Nucleus accumbens (tissue), 56 donors: ENCODE results near the gene SMAD3.
"Not testable (repeated sequence)": the region's sequence is repeated elsewhere in the genome, so short reads cannot be mapped to it uniquely, and the experiment has no call there.

Experiments used
- DNase-seq, 56 donors: peaks; one replicate each; lab custom pipeline; 2025; lab: John Stamatoyannopoulos, UW

The SMAD3 gene

DNA sequence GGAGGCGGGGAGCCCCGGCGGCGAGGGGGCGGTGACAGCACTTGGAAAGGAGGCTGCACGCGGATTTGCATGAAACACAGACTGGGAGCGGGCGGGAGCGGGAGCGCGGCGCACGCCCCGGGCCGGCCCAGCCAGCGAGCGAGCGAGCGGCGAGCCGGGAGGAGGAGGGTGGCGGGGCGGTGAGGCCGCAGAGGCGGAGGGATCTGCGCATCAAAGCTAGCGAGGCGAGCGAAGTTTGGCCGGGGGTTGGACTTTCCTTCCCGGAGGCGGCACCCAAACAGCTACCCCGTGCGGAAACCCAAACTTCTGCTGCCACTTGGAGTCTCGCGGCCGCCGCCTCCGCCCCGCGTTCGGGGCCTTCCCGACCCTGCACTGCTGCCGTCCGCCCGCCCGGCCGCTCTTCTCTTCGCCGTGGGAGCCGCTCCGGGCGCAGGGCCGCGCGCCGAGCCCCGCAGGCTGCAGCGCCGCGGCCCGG is at the start of gene SMAD3:
SMAD3 (plus strand) TSS at position 72 of the 475 bp plus-strand sequence. CDS start 553 bp downstream, outside the sequence.
- DNase-seq, result peak in 47 of 56 donors; percentile 21 to 87 (median 71)

- no peak for DNase-seq
Measured at GRCh38 chr15:67017311-67017710, 48.1 kb upstream of the SMAD3 start.

DNA sequence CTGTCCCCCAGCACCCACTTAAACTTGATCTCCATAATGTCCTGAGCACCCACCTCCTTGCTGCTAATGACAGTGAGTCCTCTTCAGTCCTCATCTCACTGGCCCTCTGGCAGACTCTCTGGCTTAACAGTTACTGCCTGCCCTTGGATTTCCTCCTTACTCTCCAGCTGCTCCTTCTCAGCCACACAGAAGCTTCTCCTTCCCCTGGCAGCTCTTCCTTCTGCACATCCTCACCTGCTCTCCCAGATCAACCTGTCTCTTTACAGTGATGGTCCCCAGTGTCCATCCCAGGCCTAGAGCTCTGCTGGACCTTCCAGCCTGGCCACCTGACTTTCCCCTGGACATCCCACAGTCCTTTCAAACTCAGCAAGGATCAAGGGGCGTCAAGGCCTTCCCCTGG is 47.4 kb upstream of the SMAD3 start:
- DNase-seq, result no peak

DNA sequence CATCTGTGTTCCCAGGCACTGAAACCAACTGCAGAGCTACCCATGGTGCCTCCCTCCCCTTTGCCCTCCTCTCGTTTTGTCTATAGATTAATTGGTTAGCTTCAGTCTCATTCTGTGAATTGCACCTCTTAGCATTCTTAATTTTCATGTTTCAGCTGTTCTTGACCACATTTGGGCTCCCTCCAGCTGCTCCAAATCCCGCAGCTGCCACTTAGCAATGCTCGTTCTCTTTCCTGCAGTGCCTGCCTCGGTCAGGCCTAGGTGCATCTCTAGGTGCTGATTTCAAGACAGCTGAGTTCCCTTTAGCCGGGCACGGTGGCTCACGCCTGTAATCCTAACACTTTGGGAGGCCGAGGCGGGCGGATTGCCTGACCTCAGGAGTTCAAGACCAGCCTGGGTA is 47.0 kb upstream of the SMAD3 start:
- DNase-seq, result no peak

- no peak for DNase-seq
Measured at GRCh38 chr15:67019069-67019468, 46.3 kb upstream of the SMAD3 start.

GRCh38 chr15:67019884-67020520 is 45.4 kb upstream of the SMAD3 start:
- no peak for DNase-seq

DNA sequence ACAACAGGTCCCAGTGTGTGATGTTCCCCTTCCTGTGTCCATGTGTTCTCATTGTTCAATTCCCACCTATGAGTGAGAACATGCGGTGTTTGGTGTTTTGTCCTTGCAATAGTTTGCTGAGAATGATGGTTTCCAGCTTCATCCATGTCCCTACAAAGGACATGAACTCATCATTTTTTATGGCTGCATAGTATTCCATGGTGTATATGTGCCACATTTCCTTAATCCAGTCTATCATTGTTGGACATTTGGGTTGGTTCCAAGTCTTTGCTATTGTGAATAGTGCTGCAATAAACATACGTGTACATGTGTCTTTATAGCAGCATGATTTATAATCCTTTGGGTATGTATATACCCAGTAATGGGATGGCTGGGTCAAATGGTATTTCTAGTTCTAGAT is 44.7 kb upstream of the SMAD3 start:
- not testable (repeated sequence) for DNase-seq

- no peak for DNase-seq
Measured at GRCh38 chr15:67021455-67021854, 43.9 kb upstream of the SMAD3 start.

GRCh38 chr15:67022587-67023105 is 42.8 kb upstream of the SMAD3 start:
- DNase-seq, result no peak

DNA sequence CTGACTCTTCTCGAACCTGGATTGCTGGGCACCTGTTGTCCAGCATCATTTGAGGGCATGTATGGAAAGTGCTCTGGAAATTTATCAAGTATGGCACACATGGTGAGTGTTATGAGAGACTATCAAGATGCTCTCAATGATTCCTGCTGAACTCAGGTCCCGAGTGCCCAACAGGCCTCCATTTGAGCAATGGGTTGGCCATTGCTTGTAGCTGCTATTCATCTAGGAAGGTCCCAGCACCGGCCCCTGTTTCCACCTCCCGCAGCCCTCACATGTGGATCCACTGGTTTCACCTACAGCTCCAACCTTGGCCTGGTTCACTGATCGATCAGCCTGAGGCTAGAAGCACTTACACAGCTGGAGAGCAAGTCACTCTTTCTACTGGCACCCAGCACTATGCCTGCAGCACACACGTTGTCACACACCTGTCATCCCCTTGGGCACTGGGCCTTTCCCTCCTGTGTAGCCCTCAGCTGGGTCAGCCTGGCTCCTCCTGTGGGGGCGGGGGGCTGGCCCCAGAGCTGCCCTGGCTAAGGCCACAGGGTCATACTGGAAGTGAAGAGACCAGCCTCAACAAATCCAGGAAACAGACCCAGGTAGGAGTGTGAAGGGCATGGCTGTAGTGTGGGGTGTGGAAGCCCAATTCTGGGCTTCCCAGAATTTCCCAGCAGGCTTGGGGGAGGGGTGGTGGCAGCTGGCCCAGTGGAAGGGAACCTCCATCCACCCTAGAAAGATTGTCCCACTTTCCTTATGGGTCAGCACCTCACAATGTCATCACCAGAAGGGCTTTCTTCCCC is 41.7 kb upstream of the SMAD3 start:
- DNase-seq, result no peak

DNA sequence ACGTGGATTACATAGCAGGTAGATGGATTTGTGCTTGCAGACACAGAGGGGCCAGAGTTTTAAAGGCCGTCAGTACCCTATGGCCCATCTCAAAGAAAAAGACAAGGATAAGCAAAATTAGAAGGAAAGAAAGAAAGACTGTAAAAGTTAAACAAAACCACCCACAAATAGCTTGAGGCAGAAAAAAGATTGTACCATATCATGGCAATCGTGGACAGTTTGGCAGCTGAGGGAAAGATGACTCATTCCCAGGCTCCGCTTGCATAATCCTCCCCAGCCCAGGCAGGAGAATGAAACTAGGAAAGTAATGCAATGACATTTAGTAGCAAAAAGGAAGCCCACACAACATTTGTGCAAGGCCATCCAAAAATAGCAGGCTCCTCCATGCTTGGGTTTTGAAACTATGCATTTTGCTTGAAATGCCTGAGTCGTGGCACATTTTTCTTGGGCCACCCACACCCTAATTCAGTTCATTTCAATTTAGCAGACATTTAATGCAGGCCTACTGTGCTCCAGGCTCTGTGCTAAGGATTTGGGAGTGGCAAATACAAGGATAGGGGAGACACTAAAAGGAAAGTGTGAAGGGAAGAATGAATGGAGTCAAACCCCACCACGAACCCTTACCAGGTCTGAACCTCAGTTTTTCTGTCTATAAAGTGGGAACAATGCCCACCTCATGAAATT is 40.9 kb upstream of the SMAD3 start:
- peak in 42 of 56 donors; percentile 5 to 81 (median 47) for DNase-seq

DNA sequence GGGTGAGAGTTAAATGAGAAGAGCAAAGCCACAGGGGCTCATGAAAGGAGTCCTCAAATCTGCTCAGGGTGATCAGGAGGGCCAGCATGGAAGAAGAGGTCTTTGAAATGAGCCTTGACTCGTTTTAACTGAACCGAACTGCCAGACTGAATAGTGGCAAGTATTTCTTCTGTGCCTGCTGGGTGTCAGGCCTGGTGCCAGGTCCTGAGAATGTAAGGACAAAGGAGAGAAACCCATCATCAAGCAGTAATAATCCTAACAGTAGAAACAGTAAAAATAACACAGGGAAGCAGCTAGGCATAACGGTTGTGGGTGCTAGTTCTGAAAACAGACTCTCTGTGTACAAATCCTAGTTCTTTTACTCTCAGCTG is 40.4 kb upstream of the SMAD3 start:
- DNase-seq, result no peak

DNA sequence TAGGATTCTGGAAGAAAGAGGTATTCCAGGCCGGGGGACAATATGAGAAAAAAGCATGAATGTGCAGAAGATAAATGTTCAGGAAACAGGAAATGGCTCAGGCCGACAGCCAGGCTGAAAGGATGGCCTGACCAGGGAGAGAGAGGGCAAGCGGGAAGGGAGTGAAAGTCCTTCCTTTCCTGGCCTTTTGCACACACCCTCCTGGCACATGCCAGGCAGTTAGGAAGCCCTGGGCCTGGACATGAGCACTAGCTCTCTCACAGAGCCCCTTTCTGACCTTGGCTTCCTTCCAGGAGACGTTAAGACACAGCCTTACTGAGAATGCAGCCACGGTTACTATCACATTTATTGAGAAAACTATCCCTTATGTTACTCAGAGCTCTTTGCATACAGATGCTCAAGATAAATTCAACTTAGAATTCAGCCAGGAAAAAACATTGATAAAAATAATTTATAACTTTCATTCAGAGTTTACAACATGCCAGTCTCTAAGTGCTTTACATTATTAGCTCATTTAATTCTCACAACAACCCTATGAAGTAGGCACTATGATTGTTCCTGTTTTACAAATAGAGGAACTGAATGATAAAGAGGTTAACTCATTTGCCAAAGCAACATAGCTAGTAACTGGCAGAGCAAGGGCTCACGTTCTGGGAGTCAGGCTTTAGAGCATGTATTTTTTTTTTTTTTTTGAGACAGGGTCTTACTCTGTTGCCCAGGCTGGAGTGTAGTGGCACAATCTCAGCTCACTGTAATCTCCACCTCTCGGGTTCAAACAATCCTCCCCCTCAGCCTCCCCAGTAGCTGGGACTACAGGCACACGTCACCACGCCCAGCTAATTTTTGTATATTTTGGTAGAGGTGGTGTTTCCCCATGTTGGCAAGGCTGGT is 39.4 kb upstream of the SMAD3 start:
- no peak for DNase-seq

DNA sequence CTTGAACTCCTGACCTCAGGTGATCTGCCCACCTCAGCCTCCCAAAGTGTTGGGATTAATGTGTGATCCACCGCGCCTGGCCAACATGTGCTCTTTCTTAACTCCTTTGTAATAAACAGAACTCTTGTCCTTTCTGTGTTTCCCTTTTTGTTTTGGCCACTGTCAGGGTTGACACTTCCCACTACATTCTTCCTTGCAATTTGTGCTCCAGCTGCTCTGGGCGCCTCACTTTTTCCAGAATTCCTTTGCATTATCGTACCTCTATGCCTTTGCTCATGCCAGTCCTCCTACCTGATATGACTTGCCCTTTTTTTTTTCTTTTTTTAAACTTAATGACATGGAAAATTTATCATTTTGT is 38.8 kb upstream of the SMAD3 start:
- DNase-seq, result no peak

DNA sequence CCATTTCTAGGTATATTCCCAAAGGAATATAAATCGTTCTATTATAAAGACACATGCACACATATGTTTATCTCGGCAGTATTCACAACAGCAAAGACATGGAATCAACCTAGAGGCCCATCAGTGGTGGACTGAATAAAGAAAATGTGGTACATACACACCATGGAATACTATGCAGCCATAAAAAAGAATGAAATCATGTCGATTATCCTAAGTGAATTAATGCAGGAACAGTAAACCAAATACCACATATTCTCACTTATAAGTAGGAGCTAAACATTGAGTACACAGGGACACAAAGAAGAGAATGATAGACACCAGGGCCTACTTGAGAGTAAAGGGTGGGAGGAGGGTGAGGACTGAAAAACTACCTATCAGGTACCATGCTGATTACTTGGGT is 37.0 kb upstream of the SMAD3 start:
- DNase-seq, result not testable (repeated sequence)

DNA sequence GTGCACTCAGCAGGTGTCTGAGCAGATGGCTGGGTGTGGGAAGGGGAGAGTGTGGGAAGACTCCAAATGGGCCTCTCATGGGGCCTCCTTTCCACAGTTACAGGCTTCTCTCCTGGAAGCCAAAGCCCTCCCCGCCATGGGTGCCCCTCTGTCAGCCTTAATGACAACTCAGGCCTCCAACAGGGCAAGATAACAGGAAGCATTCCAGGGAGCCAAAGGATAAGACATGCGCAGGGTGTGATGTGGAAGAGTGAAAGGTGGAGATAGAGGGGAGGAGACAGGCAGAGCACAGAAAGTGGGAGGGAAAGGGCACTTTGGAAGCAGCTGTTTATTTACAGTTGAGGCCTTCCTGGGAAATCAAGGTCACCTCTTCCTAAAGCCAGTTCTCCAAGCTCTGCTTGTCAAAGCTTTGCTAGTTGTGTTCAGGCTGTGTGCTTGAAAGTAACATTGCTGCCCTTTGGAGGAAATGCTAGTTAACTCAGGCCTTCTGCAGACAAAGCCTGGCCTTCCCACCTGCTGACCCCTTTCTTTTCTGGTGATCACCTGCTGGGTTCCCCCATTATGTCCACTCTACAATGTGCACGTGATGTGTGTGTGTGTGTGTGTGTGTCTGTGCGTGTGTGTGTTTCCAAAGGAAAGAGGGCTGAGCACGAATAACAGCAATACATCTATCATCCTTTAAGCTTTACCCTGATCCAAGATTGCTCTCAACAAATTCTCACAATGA is 35.2 kb upstream of the SMAD3 start:
- DNase-seq, result no peak

GRCh38 chr15:67031331-67031730 is 34.1 kb upstream of the SMAD3 start:
- DNase-seq, result no peak

- DNase-seq, result no peak
Measured at GRCh38 chr15:67032608-67033007, 32.8 kb upstream of the SMAD3 start.

DNA sequence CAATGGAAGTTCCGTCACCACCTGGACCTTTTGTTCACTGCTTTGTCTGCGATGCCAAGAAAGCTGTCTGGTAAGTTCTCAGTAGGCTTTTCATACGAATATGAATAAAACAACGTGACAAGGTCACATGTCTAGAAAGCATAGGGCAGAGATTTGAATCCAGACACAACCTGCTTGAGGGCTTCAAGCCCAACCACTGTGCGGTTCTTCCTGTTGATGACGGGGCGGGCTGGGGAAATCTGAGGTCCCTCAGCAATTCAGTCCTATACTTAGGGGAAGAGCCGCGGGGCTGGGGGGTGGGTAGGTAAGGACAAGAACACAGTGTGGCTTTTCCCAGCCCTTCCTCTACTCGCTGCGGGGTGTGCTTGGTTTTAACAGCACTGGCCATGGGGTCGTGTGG is 32.4 kb upstream of the SMAD3 start:
- DNase-seq, result no peak
